ENCODE measurements around the gene CEMP1. TPM values are rescaled to one million over a fixed set of nuclear protein-coding genes. Genes with fewer than 3 reads are reported as not detected.

The CEMP1 gene
- total RNA-seq, 1 donor from 2014 or later: not detected

DNA sequence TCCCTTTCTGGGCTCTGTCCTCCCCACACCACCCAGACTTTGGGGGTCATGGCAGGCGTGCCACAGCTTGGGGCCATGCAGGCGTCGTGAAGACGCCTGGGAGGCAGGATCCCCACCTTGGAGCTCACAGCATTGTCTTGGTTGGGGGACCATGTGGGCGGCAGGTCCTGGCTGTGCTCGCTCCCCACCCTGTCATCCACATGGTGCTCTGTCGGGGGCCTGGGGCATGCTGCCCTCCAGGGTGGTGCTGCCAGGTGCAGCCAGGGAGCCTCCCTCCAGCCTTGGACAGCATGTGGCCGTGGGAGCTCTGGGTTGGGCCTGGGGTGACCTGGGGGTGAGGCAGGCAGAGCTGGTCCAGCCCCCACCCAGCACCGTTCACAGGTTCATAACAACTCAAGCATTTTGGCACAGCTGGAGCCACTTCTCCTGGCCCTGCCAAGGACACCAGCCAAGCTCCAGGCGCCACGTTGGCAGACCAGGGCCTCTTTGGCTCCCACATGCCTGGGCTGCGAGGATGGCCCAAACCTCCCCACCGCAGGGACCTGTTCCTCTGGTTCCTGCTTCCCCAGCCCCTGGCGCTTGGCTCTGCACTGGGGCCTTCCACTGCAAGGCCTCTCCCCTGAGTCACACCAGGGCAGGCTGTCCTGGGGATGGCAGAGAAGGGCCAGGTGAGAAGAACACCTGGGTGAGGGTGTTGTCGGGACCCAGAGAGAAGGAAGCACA lies 32.5 kb downstream of the CEMP1 start:
- TF ChIP-seq, protein P1, sequence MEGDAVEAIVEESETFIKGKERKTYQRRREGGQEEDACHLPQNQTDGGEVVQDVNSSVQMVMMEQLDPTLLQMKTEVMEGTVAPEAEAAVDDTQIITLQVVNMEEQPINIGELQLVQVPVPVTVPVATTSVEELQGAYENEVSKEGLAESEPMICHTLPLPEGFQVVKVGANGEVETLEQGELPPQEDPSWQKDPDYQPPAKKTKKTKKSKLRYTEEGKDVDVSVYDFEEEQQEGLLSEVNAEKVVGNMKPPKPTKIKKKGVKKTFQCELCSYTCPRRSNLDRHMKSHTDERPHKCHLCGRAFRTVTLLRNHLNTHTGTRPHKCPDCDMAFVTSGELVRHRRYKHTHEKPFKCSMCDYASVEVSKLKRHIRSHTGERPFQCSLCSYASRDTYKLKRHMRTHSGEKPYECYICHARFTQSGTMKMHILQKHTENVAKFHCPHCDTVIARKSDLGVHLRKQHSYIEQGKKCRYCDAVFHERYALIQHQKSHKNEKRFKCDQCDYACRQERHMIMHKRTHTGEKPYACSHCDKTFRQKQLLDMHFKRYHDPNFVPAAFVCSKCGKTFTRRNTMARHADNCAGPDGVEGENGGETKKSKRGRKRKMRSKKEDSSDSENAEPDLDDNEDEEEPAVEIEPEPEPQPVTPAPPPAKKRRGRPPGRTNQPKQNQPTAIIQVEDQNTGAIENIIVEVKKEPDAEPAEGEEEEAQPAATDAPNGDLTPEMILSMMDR (conservative IDR thresholded peaks at IDR 0.05; ENCODE audit: low read depth, low read length): no peak
- DNase-seq (ENCODE audit: low read depth): no peak
- H3K4me3 ChIP-seq (ENCODE audit: low read depth, low read length): no peak overlapping the region

DNA sequence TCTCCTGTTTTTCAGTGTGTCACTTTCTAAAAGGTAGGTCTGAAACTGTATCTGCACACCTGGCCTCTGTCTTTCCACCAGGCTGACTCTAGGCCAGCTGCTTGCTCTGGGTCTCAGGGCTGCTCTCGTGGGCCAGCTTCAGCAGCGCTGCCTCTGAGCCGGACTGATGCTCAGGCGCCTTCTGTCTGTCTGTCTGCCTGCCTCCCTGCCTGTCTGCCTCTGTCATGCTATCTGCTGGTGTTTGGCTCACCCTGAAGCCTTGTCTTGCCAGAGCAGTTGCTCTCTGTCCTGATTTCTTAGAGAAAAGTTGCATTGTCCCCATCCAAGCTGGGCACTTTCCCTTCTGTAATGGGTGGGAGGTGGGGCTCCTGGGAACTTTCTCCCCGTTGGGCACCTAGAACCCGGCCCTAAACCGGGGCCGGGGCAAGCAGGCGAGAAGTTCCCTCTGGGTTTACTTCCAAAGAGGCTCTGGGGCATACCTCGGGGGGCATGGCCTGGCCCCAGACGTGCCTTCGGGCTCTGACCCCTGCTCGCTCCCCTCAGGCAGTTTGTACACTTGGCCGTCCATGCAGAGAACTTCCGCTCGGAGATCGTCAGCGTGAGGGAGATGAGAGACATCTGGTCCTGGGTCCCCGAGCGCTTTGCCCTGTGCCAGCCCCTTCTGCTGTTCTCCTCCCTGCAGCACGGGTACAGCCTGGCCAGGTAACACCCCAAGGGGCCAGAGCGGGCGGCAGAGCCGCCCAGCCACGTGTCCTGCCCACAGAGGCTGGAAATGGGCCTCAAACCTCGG lies 33.3 kb downstream of the CEMP1 start:
- no peak for DNase-seq (ENCODE audit: low read depth)
- TF ChIP-seq, protein P1 (conservative IDR thresholded peaks at IDR 0.05; ENCODE audit: low read depth, low read length): no peak
- no peak overlapping the region for H3K4me3 ChIP-seq (ENCODE audit: low read depth, low read length)

DNA sequence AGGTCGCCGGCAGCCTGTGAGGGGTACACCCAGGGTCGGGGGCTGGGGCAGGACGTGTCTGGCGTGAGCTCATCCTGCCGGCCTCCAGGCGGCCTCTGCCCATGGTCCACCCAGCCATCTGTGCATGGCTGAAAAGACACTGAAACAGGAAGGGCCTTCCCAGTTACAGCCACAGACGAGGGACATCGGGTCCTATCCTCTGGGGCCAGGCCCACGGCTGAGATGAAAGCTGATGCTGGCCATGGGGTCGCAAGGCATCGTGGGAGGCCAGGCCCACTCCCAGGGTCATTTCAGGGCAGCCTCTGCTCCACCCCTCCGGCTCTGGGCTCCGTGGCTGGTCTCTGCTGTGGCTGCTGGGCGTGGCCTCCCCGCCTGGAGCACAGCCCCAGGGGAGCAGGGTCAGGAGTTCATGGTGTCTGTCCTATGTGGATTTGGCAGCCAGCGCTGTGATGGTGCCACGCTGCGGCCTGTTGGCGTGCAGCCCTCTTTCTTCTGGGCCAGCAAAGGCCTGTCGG lies 34.0 kb downstream of the CEMP1 start:
- H3K4me3 ChIP-seq (ENCODE audit: low read depth, low read length): no peak overlapping the region
- no peak for DNase-seq (ENCODE audit: low read depth)
- TF ChIP-seq, protein P1 (conservative IDR thresholded peaks at IDR 0.05; ENCODE audit: low read depth, low read length): no peak

DNA sequence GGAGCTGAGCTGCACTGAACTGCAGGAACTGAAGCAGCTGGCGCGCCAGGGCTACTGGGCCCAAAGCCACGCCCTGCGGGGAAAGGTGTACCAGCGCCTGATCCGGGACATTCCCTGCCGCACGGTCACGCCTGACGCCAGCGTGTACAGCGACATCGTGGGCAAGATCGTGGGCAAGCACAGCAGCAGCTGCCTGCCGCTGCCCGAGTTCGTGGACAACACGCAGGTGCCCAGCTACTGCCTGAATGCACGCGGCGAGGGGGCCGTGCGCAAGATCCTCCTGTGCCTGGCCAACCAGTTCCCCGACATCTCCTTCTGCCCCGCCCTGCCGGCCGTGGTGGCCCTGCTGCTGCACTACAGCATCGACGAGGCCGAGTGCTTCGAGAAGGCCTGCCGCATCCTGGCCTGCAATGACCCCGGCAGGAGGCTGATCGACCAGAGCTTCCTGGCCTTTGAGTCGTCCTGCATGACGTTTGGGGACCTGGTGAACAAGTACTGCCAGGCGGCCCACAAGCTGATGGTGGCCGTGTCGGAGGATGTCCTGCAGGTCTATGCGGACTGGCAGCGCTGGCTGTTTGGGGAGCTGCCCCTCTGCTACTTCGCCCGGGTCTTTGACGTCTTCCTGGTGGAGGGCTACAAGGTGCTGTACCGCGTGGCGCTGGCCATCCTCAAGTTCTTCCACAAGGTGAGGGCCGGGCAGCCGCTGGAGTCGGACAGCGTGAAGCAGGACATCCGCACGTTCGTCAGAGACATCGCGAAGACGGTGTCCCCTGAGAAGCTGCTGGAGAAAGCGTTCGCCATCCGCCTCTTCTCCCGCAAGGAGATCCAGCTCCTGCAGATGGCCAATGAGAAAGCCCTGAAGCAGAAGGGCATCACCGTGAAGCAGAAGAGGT lies 34.7 kb downstream of the CEMP1 start:
- H3K4me3 ChIP-seq (ENCODE audit: low read depth, low read length): no peak overlapping the region
- DNase-seq (ENCODE audit: low read depth): no peak
- TF ChIP-seq, protein P1 (conservative IDR thresholded peaks at IDR 0.05; ENCODE audit: low read depth, low read length): no peak

DNA sequence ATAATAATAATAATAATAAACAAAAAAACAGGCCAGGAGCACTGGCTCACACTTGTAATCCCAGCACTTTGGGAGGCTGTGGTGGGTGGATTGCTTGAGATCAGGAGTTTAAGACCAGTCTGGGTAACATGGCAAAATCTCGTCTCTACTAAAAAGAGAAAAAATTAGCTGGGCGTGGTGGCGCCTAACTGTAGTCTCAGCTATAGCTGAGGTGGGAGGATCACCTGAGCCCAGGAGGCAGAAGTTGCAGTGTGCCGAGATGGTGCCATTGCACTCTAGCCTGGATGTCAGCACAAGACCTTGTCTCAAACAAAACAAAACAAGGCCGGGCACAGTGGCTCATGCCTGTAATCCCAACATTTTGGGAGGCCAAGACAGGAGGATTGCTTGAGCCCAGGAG lies 36.2 kb downstream of the CEMP1 start:
- DNase-seq (ENCODE audit: low read depth): no peak
- H3K4me3 ChIP-seq (ENCODE audit: low read depth, low read length): no peak overlapping the region
- TF ChIP-seq, protein P1 (conservative IDR thresholded peaks at IDR 0.05; ENCODE audit: low read depth, low read length): no peak

DNA sequence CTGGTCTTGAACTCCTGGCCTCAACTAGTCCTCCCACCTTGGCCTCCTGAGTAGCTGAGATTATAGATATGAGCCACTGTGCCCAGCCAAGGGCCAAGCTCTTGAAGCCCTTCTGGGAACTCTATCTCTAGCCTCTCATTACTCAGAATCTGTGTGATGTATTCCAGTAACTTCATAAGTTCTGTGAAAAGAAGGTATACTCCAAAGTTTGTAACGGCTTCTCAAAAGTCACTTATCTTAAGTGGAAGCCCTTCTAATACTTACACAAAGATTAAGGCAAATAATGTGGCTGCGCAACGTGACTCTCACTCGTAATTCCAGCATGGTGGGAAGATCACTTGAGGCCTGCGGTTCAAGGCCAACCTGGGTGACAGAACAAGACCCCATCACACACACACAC lies 36.6 kb downstream of the CEMP1 start:
- TF ChIP-seq, protein P1 (conservative IDR thresholded peaks at IDR 0.05; ENCODE audit: low read depth, low read length): no peak
- no peak for DNase-seq (ENCODE audit: low read depth)
- H3K4me3 ChIP-seq (ENCODE audit: low read depth, low read length): no peak overlapping the region

All from epithelial cell of proximal tubule (primary cell).